ENCODE measurements around the gene ZBTB20. TPM values are rescaled to one million over a fixed set of nuclear protein-coding genes. Genes with fewer than 3 reads are reported as not detected.

The ZBTB20 gene
- total RNA-seq, 4 donors from 2014 or later: 148 to 242 (median 188) TPM

GRCh38 chr3:114528517-114528916, 618.6 kb downstream of the ZBTB20 start:
- Histone ChIP-seq H3K4me3 (replicated peaks in 1 of 3) (no peak overlapping the region), H3K27me3 (no peaks in the 10 kb centered on the region), H3K27ac (no peak overlapping the region), H3K9me3 (no peaks in the 10 kb centered on the region), H3K4me1 (no peaks in the 10 kb centered on the region), H3K36me3 (no peaks in the 10 kb centered on the region)
- DNase-seq: no peak
- intact Hi-C loops (cut with DNase I): no loop called here
- TF ChIP-seq POLR2A (IDR thresholded peaks at IDR 0.05): no peak
- TF ChIP-seq CTCF (IDR thresholded peaks at IDR 0.05): no peak
- 93 to 96% methylated on average over 3 of the region's 3 CpGs for WGBS, 2 donors

- no peak for DNase-seq
- H3K36me3 ChIP-seq: no peaks in the 10 kb centered on the region
- H3K9me3 ChIP-seq: no peaks in the 10 kb centered on the region
- 46 to 58% methylated on average over 1 of the region's 1 CpG for WGBS, 2 donors
- no peak overlapping the region for H3K27ac ChIP-seq
- H3K4me1 ChIP-seq: no peaks in the 10 kb centered on the region
- intact Hi-C loops (cut with DNase I): no loop called here
- TF ChIP-seq POLR2A (IDR thresholded peaks at IDR 0.05) (no peak), CTCF (IDR thresholded peaks at IDR 0.05) (peak in 4 of 6 experiments; percentile 21 to 50 (median 42))
- no peak overlapping the region for H3K4me3 ChIP-seq (replicated peaks in 1 of 3)
- no peaks in the 10 kb centered on the region for H3K27me3 ChIP-seq
These were observed 619.9 kb downstream of the ZBTB20 start for GRCh38 chr3:114527036-114527644.

GRCh38 chr3:114525278-114525677, 621.8 kb downstream of the ZBTB20 start:
- intact Hi-C loops (cut with DNase I): no loop called here
- no peak for TF ChIP-seq POLR2A (IDR thresholded peaks at IDR 0.05)

GRCh38 chr3:114519415-114519814, 627.7 kb downstream of the ZBTB20 start:
- WGBS, 2 donors: 18% methylated on average over 3 of the region's 3 CpGs
- H3K4me3 ChIP-seq (replicated peaks in 1 of 3): no peak overlapping the region
- H3K27me3 ChIP-seq: no peaks in the 10 kb centered on the region
- no peaks in the 10 kb centered on the region for H3K9me3 ChIP-seq
- DNase-seq: peak; percentile 11 to 19
- H3K4me1 ChIP-seq: peaks cover 0 to 8% of the 10 kb centered on the region in 2 donors
- no peak overlapping the region for H3K27ac ChIP-seq
- TF ChIP-seq CTCF (IDR thresholded peaks at IDR 0.05) (no peak), POLR2A (IDR thresholded peaks at IDR 0.05) (no peak)
- intact Hi-C loops (cut with DNase I): no loop called here
- H3K36me3 ChIP-seq: no peaks in the 10 kb centered on the region

More at GRCh38 chr3:114525278-114525677, 621.8 kb downstream of the ZBTB20 start:
- H3K9me3 ChIP-seq: no peaks in the 10 kb centered on the region
- no peak for DNase-seq
- H3K4me1 ChIP-seq: no peaks in the 10 kb centered on the region
- H3K27me3 ChIP-seq: no peaks in the 10 kb centered on the region
- no peaks in the 10 kb centered on the region for H3K36me3 ChIP-seq
- no peak overlapping the region for H3K27ac ChIP-seq
- 97 to 98% methylated on average over 2 of the region's 2 CpGs for WGBS, 2 donors
- H3K4me3 ChIP-seq (replicated peaks in 1 of 3): no peak overlapping the region

- DNase-seq: no peak
- Histone ChIP-seq H3K27me3 (no peaks in the 10 kb centered on the region), H3K4me1 (peaks cover 0 to 8% of the 10 kb centered on the region in 2 donors), H3K9me3 (no peaks in the 10 kb centered on the region), H3K36me3 (no peaks in the 10 kb centered on the region), H3K27ac (no peak overlapping the region), H3K4me3 (replicated peaks in 1 of 3) (no peak overlapping the region)
- 63 to 65% methylated on average over 1 of the region's 1 CpG for WGBS, 2 donors
- intact Hi-C loops (cut with DNase I): no loop called here
- no peak for TF ChIP-seq CTCF (IDR thresholded peaks at IDR 0.05)
- no peak for TF ChIP-seq POLR2A (IDR thresholded peaks at IDR 0.05)
These were observed 628.8 kb downstream of the ZBTB20 start for GRCh38 chr3:114518206-114518808.

Data from thyroid gland (tissue), 4 donors.